PC-9 (cell line): Measurements from ENCODE around the gene ELMO3.

Experiments
- EZH2 ChIP-seq: fragments of 200-600 bp; sonication (generic); IDR thresholded peaks from 2 replicates; pipeline ENCODE4 v1.8.0; 2017; ENCODE audit warnings: antibody characterized with exemption, low read depth
- TF ChIP-seq, protein P1 (sequence below): fragments of 200-600 bp; sonication (generic); conservative IDR thresholded peaks from 2 replicates; pipeline ENCODE4 v1.6.1; 2017; ENCODE audit warnings: mixed run types, antibody characterized with exemption, mild to moderate bottlenecking, moderate library complexity

- TF ChIP-seq, protein P1, sequence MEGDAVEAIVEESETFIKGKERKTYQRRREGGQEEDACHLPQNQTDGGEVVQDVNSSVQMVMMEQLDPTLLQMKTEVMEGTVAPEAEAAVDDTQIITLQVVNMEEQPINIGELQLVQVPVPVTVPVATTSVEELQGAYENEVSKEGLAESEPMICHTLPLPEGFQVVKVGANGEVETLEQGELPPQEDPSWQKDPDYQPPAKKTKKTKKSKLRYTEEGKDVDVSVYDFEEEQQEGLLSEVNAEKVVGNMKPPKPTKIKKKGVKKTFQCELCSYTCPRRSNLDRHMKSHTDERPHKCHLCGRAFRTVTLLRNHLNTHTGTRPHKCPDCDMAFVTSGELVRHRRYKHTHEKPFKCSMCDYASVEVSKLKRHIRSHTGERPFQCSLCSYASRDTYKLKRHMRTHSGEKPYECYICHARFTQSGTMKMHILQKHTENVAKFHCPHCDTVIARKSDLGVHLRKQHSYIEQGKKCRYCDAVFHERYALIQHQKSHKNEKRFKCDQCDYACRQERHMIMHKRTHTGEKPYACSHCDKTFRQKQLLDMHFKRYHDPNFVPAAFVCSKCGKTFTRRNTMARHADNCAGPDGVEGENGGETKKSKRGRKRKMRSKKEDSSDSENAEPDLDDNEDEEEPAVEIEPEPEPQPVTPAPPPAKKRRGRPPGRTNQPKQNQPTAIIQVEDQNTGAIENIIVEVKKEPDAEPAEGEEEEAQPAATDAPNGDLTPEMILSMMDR: peak; percentile 78
- TF ChIP-seq EZH2: no peak
These were observed 645 bp upstream of the ELMO3 start for GRCh38 chr16:67198238-67198734.
